ENCODE data around the gene IFNA4. TPM values are rescaled to one million over a fixed set of nuclear protein-coding genes. Genes with fewer than 3 reads are reported as not detected.

IFNA4 gene
- total RNA-seq, 1 experiment from 2014 or later, result not detected

GRCh38 chr9:21153336-21154017 is 33.9 kb downstream of the IFNA4 start:
- Histone ChIP-seq H3K9me3 (ENCODE audit: low read depth, low read length, poor library complexity, severe bottlenecking) (no peaks in the 10 kb centered on the region), H3K36me3 (ENCODE audit: insufficient read depth, low read length, poor library complexity, severe bottlenecking) (no peaks in the 10 kb centered on the region), H3K4me3 (ENCODE audit: low read depth, low read length, poor library complexity, severe bottlenecking) (no peak overlapping the region), H3K27me3 (replicated peaks; ENCODE audit: insufficient read depth, low read depth, low read length, poor library complexity) (no peaks in the 10 kb centered on the region), H3K4me1 (ENCODE audit: insufficient read depth, low read length, poor library complexity, severe bottlenecking) (peaks cover 5% of the 10 kb centered on the region), H3K27ac (ENCODE audit: low read depth, low read length, poor library complexity, severe bottlenecking) (no peak overlapping the region)
- ChIA-PET POLR2A (ENCODE audit: low non-redundant PET) (no interaction called here), CTCF (interaction anchor here (0.7 kb wide), 1 partner anchor 43 kb away, joined by 3 read pairs; no protein-coding TSS in a partner anchor)
- no peak for DNase-seq (ENCODE audit: low spot score)
- no peak for TF ChIP-seq EZH2 (IDR thresholded peaks at IDR 0.05; ENCODE audit: borderline replicate concordance, low read depth, low read length, poor library complexity, severe bottlenecking)
- TF ChIP-seq CTCF (conservative IDR thresholded peaks at IDR 0.05; ENCODE audit: low read depth, low read length), result no peak
- no TSS peak for BruUV-seq (replicated peaks)
- intact Hi-C loops (cut with micrococcal nuclease; ENCODE audit: unreplicated experiment), result no loop called here

GRCh38 chr9:21144603-21145002 is 42.8 kb downstream of the IFNA4 start:
- ChIA-PET CTCF (no interaction called here), POLR2A (ENCODE audit: low non-redundant PET) (no interaction called here)
- no peak for DNase-seq (ENCODE audit: low spot score)
- no peak overlapping the region for H3K4me3 ChIP-seq (ENCODE audit: low read depth, low read length, poor library complexity, severe bottlenecking)
- H3K27me3 ChIP-seq (replicated peaks; ENCODE audit: insufficient read depth, low read depth, low read length, poor library complexity), result no peaks in the 10 kb centered on the region
- no peaks in the 10 kb centered on the region for H3K36me3 ChIP-seq (ENCODE audit: insufficient read depth, low read length, poor library complexity, severe bottlenecking)
- H3K9me3 ChIP-seq (ENCODE audit: low read depth, low read length, poor library complexity, severe bottlenecking), result no peaks in the 10 kb centered on the region
- intact Hi-C loops (cut with micrococcal nuclease; ENCODE audit: unreplicated experiment), result no loop called here
- H3K4me1 ChIP-seq (ENCODE audit: insufficient read depth, low read length, poor library complexity, severe bottlenecking), result no peaks in the 10 kb centered on the region
- TF ChIP-seq CTCF (conservative IDR thresholded peaks at IDR 0.05; ENCODE audit: low read depth, low read length), result no peak
- TF ChIP-seq EZH2 (IDR thresholded peaks at IDR 0.05; ENCODE audit: borderline replicate concordance, low read depth, low read length, poor library complexity, severe bottlenecking), result no peak
- BruUV-seq (replicated peaks), result no TSS peak
- no peak overlapping the region for H3K27ac ChIP-seq (ENCODE audit: low read depth, low read length, poor library complexity, severe bottlenecking)

GRCh38 chr9:21141427-21141882 is 45.9 kb downstream of the IFNA4 start, which contains the start of gene IFNW1:
Gene IFNW1 (minus strand): TSS chr9:21141832. CDS start chr9:21141570, 262 bp downstream.
- Histone ChIP-seq H3K27me3 (replicated peaks; ENCODE audit: insufficient read depth, low read depth, low read length, poor library complexity) (no peaks in the 10 kb centered on the region), H3K4me3 (ENCODE audit: low read depth, low read length, poor library complexity, severe bottlenecking) (no peak within 1 kb of the TSS), H3K36me3 (ENCODE audit: insufficient read depth, low read length, poor library complexity, severe bottlenecking) (no peaks in the 10 kb centered on the region), H3K9me3 (ENCODE audit: low read depth, low read length, poor library complexity, severe bottlenecking) (no peaks in the 10 kb centered on the region), H3K4me1 (ENCODE audit: insufficient read depth, low read length, poor library complexity, severe bottlenecking) (no peaks in the 10 kb centered on the region), H3K27ac (ENCODE audit: low read depth, low read length, poor library complexity, severe bottlenecking) (no peak within 1 kb of the TSS)
- no peak for TF ChIP-seq EZH2 (IDR thresholded peaks at IDR 0.05; ENCODE audit: borderline replicate concordance, low read depth, low read length, poor library complexity, severe bottlenecking)
- no peak for TF ChIP-seq CTCF (conservative IDR thresholded peaks at IDR 0.05; ENCODE audit: low read depth, low read length)
- no peak for DNase-seq (ENCODE audit: low spot score)
- intact Hi-C loops (cut with micrococcal nuclease; ENCODE audit: unreplicated experiment), result no loop called here
- ChIA-PET POLR2A (ENCODE audit: low non-redundant PET) (no interaction called here), CTCF (no interaction called here)
- no TSS peak for BruUV-seq (replicated peaks)

Measured in A673 (cell line).